H1 (cell line): ENCODE measurements around the gene RNF144A. TPM values are rescaled to one million over a fixed set of nuclear protein-coding genes. Genes with fewer than 3 reads are reported as not detected.
"Not testable (repeated sequence)": the region's sequence is repeated elsewhere in the genome, so short reads cannot be mapped to it uniquely, and the experiment has no call there.

Source experiments
- CTCF ChIA-PET: fragments of 300-600 bp; sonication (Branson Sonifier 250); formaldehyde crosslinking; loops from one replicate; lab custom pipeline; 2021; ENCODE audit not compliant: partially characterized antibody; lab: Charles Lee
- POLR2A ChIA-PET: fragments of 300-600 bp; sonication (Branson Sonifier 250); formaldehyde crosslinking; loops from one replicate; lab custom pipeline; 2021; ENCODE audit warnings: inconsistent platforms; ENCODE audit not compliant: partially characterized antibody; lab: Charles Lee
- DNase-seq, 2 experiments: peaks; one replicate each; pipeline versions ENCODE4 v3.0.0 to v3.0.0-alpha.2; 2010 to 2022; ENCODE audit warnings: low spot score in 2 of 2, low read depth in 1 of 2, mixed read lengths in 1 of 2
- FAIRE-seq: peaks from 2 replicates; lab custom pipeline; 2011; peaks lifted over from hg19 to GRCh38; lab: Jason Lieb, UNC
- H2AFZ ChIP-seq: 2 replicates; pipeline ENCODE4 v1.8.1; 2012; ENCODE audit warnings: low read length, inconsistent platforms
- H2AK5ac ChIP-seq: 2 replicates; pipeline ENCODE4 v1.6.1; 2013; ENCODE audit warnings: low read depth, low read length
- H2BK120ac ChIP-seq: replicated peaks from 2 replicates; pipeline ENCODE3; 2013; ENCODE audit warnings: low read depth, low read length, inconsistent platforms
- H2BK12ac ChIP-seq: 2 replicates; pipeline ENCODE4 v1.6.1; 2013; ENCODE audit warnings: low read depth, low read length
- H2BK15ac ChIP-seq: 2 replicates; pipeline ENCODE4 v1.6.1; 2013; ENCODE audit warnings: low read length
- H2BK20ac ChIP-seq: 2 replicates; pipeline ENCODE4 v1.6.1; 2013; ENCODE audit warnings: low read length
- H2BK5ac ChIP-seq: 2 replicates; pipeline ENCODE4 v1.6.1; 2013; ENCODE audit warnings: low read depth, low read length
- H3K14ac ChIP-seq: 2 replicates; pipeline ENCODE4 v1.6.1; 2013; ENCODE audit warnings: inconsistent platforms; ENCODE audit not compliant: insufficient read length
- H3K18ac ChIP-seq: 2 replicates; pipeline ENCODE4 v1.6.1; 2013; ENCODE audit warnings: low read length; ENCODE audit errors: extremely low read depth
- H3K23ac ChIP-seq: 2 replicates; pipeline ENCODE4 v1.6.1; 2013; ENCODE audit warnings: inconsistent platforms; ENCODE audit not compliant: insufficient read length
- H3K23me2 ChIP-seq: 2 replicates; pipeline ENCODE4 v1.6.1; 2013; ENCODE audit warnings: low read depth, low read length
- H3K27ac ChIP-seq: 2 replicates; pipeline ENCODE4 v1.6.1; 2011; ENCODE audit warnings: low read depth, low read length, inconsistent platforms
- H3K27me3 ChIP-seq, 4 experiments: replicated peaks in 1 of 4; 1 replicate in 1 of 4; 2 replicates in 3 of 4; pipeline versions ENCODE4 v1.6.1 to v1.8.1; 2011 to 2013; ENCODE audit warnings: low read length in 3 of 4, mild to moderate bottlenecking in 3 of 4, inconsistent platforms in 2 of 4, mixed read lengths in 2 of 4, moderate library complexity in 1 of 4; ENCODE audit not compliant: control insufficient read depth in 3 of 4, insufficient read depth in 3 of 4; ENCODE audit errors: extremely low read depth in 1 of 4
- H3K36me3 ChIP-seq, 4 experiments: 2 replicates each; pipeline versions ENCODE4 v1.6.1 to v1.8.1; 2011 to 2013; ENCODE audit warnings: mild to moderate bottlenecking in 4 of 4, low read length in 3 of 4, moderate library complexity in 2 of 4, control low read depth in 1 of 4, inconsistent platforms in 1 of 4; ENCODE audit not compliant: insufficient read depth in 4 of 4, control insufficient read depth in 2 of 4
- H3K4ac ChIP-seq: replicated peaks from 2 replicates; pipeline ENCODE3; 2013; ENCODE audit warnings: low read length, low read depth, mixed read lengths, inconsistent platforms; ENCODE audit not compliant: insufficient read length
- H3K4me1 ChIP-seq, 4 experiments: replicated peaks in 1 of 4; 1 replicate in 1 of 4; 2 replicates in 3 of 4; pipeline versions ENCODE4 v1.6.1 to v1.8.1; 2011 to 2013; ENCODE audit warnings: low read length in 3 of 4, inconsistent platforms in 2 of 4, mixed read lengths in 1 of 4; ENCODE audit not compliant: insufficient read depth in 4 of 4, control insufficient read depth in 3 of 4
- H3K4me2 ChIP-seq, 2 experiments: 2 replicates each; pipeline versions ENCODE4 v1.6.1 to v1.8.1; 2011 to 2013; ENCODE audit warnings: low read depth in 2 of 2, low read length in 2 of 2, control low read depth in 1 of 2, inconsistent platforms in 1 of 2, mild to moderate bottlenecking in 1 of 2; ENCODE audit not compliant: insufficient read depth in 1 of 2
- H3K4me3 ChIP-seq, 4 experiments: fragments of 200-600, 300-600 bp in 1 of 4; sonication (generic), shearing (Covaris generic), sonication (Bioruptor Twin) in 1 of 4; 2 replicates each; pipeline versions ENCODE4 v1.5.1 to v1.8.1; 2011 to 2016; ENCODE audit warnings: low read length in 4 of 4, low read depth in 3 of 4, control low read depth in 2 of 4, inconsistent platforms in 2 of 4, mild to moderate bottlenecking in 2 of 4, mixed read lengths in 1 of 4, moderate library complexity in 1 of 4; ENCODE audit not compliant: insufficient read depth in 2 of 4; ENCODE audit errors: extremely low read depth in 1 of 4
- H3K56ac ChIP-seq: replicated peaks from 2 replicates; pipeline ENCODE3; 2013; ENCODE audit warnings: low read depth, mild to moderate bottlenecking, mixed read lengths, low read length, inconsistent platforms; ENCODE audit not compliant: insufficient read length
- H3K79me1 ChIP-seq: 2 replicates; pipeline ENCODE4 v1.6.1; 2013; ENCODE audit warnings: low read depth, low read length, control low read depth
- H3K79me2 ChIP-seq, 2 experiments: 2 replicates each; pipeline versions ENCODE4 v1.6.1 to v1.8.1; 2012 to 2013; ENCODE audit warnings: low read length in 2 of 2, mild to moderate bottlenecking in 2 of 2, inconsistent platforms in 1 of 2; ENCODE audit not compliant: insufficient read depth in 2 of 2, control insufficient read depth in 1 of 2
- H3K9ac ChIP-seq, 4 experiments: replicated peaks in 1 of 4; 1 replicate in 1 of 4; 2 replicates in 3 of 4; pipeline versions ENCODE4 v1.6.1 to v1.8.1; 2011 to 2013; ENCODE audit warnings: low read depth in 3 of 4, low read length in 3 of 4, control low read depth in 2 of 4, mild to moderate bottlenecking in 2 of 4, moderate library complexity in 2 of 4, inconsistent platforms in 1 of 4; ENCODE audit errors: extremely low read depth in 1 of 4
- H3K9me3 ChIP-seq, 2 experiments: 2 replicates each; pipeline versions ENCODE4 v1.6.1 to v1.8.1; 2012 to 2013; ENCODE audit warnings: mild to moderate bottlenecking in 2 of 2, moderate library complexity in 2 of 2, control low read depth in 1 of 2, inconsistent platforms in 1 of 2, low read depth in 1 of 2, low read length in 1 of 2, mixed read lengths in 1 of 2; ENCODE audit not compliant: insufficient read depth in 2 of 2
- H4K20me1 ChIP-seq, 2 experiments: replicated peaks in 1 of 2; 2 replicates each; pipeline versions ENCODE3 to v1.8.1; 2011 to 2013; ENCODE audit warnings: inconsistent platforms in 2 of 2, low read length in 2 of 2, mild to moderate bottlenecking in 1 of 2; ENCODE audit not compliant: insufficient read depth in 2 of 2, control insufficient read depth in 1 of 2
- H4K5ac ChIP-seq: 2 replicates; pipeline ENCODE4 v1.6.1; 2013; ENCODE audit warnings: low read length, low read depth, mixed read lengths, inconsistent platforms; ENCODE audit not compliant: insufficient read length
- H4K8ac ChIP-seq: 2 replicates; pipeline ENCODE4 v1.8.0; 2013; ENCODE audit warnings: mild to moderate bottlenecking, moderate library complexity, low read length, inconsistent platforms; ENCODE audit not compliant: insufficient read depth; ENCODE audit errors: extremely low read depth
- H4K91ac ChIP-seq: replicated peaks from 2 replicates; pipeline ENCODE3; 2013; ENCODE audit warnings: low read length, mixed read lengths, inconsistent platforms; ENCODE audit not compliant: insufficient read length
- WGBS, 2 experiments: shearing (Covaris generic) in 1 of 2; methylation state at CpG; one replicate each; pipeline versions ENCODE4 v1.1.6 to v1.1.7; 2013 to 2015; ENCODE audit warnings: low lambda C conversion rate in 2 of 2, mixed read lengths in 2 of 2, inconsistent platforms in 1 of 2, low coverage in 1 of 2, missing lambda C conversion rate in 1 of 2; ENCODE audit not compliant: insufficient replicate concordance in 2 of 2, insufficient coverage in 1 of 2, insufficient read length in 1 of 2; ENCODE audit errors: extremely low coverage in 1 of 2, missing lambda C conversion rate in 1 of 2; 5-methylcytosine and 5-hydroxymethylcytosine counted together
- polyA plus RNA-seq, 7 experiments: library from polyadenylated mRNA; depleted of rRNA in 3 of 7; stranded (reverse) in 5 of 7; unstranded in 2 of 7; fragments of >200 nt in 5 of 7; fragments of 200-250 nt in 2 of 7; gene quantifications; 1 replicate in 5 of 7; 2 replicates in 1 of 7; 4 replicates in 1 of 7; pipeline versions ENCODE4 v1.2.1 to v1.2.3, GENCODE V29; 2011 to 2013; ENCODE audit warnings: missing spikeins in 2 of 7, mixed read lengths in 2 of 7
- total RNA-seq: library from RNA; stranded (reverse); fragmentation: NEBNext Ultra II Directional; extraction: Animal tissue kit (Norgen Biotek cat#: 25700); gene quantifications from 2 replicates; pipeline ENCODE4 v1.2.1, GENCODE V29; 2021

RNF144A gene
- total and polyA plus RNA-seq, 2 of the 8 experiments (the other 6 are each of a cell fraction or from before 2014, with no cell fraction given) = 14.0 to 15.0 TPM

DNA sequence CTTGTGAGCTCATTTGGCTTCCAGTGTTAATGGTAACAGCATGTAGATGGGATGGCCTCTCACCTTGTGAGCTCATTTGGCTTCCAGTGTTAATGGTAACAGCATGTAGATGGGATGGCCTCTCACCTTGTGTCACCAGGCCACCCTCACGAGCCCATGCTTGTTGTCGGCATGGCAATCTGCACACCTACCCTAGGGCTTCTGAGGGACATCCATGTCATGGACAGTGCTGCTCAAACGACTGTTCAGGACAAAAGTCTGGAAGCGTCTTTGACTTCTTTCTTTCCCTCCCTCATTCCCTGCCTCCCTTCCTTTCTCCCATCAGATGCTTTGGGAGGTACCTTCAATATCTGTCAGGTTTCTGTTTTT lies 18.4 kb downstream of the RNF144A start:
- H3K79me2 ChIP-seq = peaks cover 0 to 23% of the 10 kb centered on the region in 2 experiments; a peak in 2 of 4 replicates
- H4K8ac ChIP-seq, H4K91ac ChIP-seq: not testable (repeated sequence)

More for the DNA sequence above, 18.4 kb downstream of the RNF144A start:
- H3K4ac ChIP-seq, H2AK5ac ChIP-seq, POLR2A ChIA-PET, H3K79me1 ChIP-seq, H4K5ac ChIP-seq, H2BK12ac ChIP-seq, H2BK20ac ChIP-seq, H3K23ac ChIP-seq, H4K20me1 ChIP-seq, H3K4me3 ChIP-seq, H3K27ac ChIP-seq, H3K18ac ChIP-seq, H3K4me2 ChIP-seq, H3K14ac ChIP-seq, H3K56ac ChIP-seq, FAIRE-seq, H2AFZ ChIP-seq, H3K9ac ChIP-seq, H2BK5ac ChIP-seq, H3K36me3 ChIP-seq, H2BK120ac ChIP-seq, H3K23me2 ChIP-seq, H3K9me3 ChIP-seq, H3K27me3 ChIP-seq, H2BK15ac ChIP-seq: not testable (repeated sequence)
- DNase-seq = peak in 1 of 2 experiments; percentile 28
- peaks cover 0 to 15% (median 6%) of the 10 kb centered on the region in 4 experiments; a peak in 5 of 7 replicates for H3K4me1 ChIP-seq
- WGBS, 2 experiments = 91% methylated on average over 4 of the region's 4 CpGs; no CpG with 5 or more reads in 1 of the 2 experiments
- CTCF ChIA-PET = interaction anchor here (0.6 to 1.0 kb wide), 2 partner anchors 79 to 95 kb away, joined by 3 to 4 read pairs; no protein-coding TSS in a partner anchor
